Rectal smooth muscle tissue (tissue), 1 donor: ENCODE measurements around the gene TCP11.
A peak's percentile ranks its signal among the peaks of the same experiment; 100 is the strongest.

ENCODE experiments used
- H3K27ac ChIP-seq: one replicate; pipeline ENCODE4 v1.7.0; 2013; ENCODE audit warnings: low read depth, low read length, inconsistent platforms
- H3K27me3 ChIP-seq: one replicate; pipeline ENCODE4 v1.7.0; 2013; ENCODE audit warnings: low read length; ENCODE audit not compliant: control insufficient read depth, insufficient read depth
- H3K36me3 ChIP-seq: one replicate; pipeline ENCODE4 v1.7.0; 2013; ENCODE audit warnings: low read length; ENCODE audit not compliant: control insufficient read depth, insufficient read depth
- H3K4me1 ChIP-seq: one replicate; pipeline ENCODE4 v1.7.0; 2013; ENCODE audit warnings: low read length; ENCODE audit not compliant: control insufficient read depth, insufficient read depth
- H3K4me3 ChIP-seq: one replicate; pipeline ENCODE4 v1.7.0; 2013; ENCODE audit warnings: low read length
- H3K9ac ChIP-seq: one replicate; pipeline ENCODE4 v1.7.0; 2013; ENCODE audit warnings: low read length

Gene TCP11

DNA sequence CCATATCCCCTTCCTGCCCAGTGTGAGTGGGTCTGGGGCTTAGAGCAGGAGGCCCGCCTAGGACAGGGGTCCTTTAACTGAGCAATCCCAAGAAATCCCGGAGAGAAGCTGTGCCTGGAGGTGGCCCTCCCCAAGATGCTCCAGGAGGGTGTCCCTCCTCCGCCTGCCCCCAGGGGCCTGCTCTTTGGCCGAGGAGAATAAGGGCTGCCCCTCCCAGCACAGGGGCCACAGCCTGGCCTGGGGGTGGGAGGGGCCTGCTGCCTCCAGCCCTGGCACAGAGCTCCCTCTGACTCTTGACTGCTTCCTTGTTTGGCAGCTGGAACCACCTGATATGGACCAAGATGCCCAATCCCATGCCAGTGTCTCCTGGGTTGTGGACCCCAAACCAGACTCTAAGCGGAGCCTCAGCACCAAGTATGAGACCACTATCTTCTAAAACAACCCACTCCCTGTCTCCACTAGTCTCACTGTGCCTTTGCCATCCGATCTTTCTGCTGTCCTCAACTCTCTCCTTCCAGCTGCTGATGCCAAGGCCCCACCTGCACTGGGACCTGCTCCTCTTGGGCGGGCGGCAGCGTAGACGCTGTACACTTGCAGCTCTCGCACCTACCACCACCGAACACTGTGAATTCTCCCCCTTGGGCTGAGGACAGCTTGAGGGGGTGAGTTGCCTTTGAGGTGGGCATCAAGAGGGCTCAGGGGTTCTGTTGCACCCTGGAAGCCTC, 54.3 kb downstream of the TCP11 start:
- Histone ChIP-seq H3K36me3 (peaks cover 55% of the 10 kb centered on the region), H3K4me1 (peaks cover 22% of the 10 kb centered on the region), H3K27ac (peak overlapping the region; percentile 28), H3K9ac (no peak overlapping the region), H3K4me3 (no peak overlapping the region), H3K27me3 (no peaks in the 10 kb centered on the region)

DNA sequence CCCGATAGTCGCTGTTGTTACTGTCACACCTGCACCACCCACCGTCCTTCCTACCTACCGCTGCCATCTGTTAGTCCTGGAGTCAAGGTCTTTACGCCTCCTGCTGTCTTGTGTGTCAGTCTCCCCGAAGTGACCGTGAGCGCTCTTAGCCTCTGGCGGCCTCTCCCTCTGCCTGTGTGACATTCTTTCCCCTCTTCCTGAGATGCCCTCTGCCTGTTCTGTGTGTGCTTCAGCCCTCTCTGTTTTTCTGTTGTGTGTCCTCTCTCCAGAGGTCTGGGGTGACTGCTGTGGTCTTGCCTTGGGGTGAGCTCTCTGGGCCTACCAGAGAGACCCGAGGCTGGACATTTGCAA, 54.9 kb downstream of the TCP11 start:
- Histone ChIP-seq H3K27ac (no peak overlapping the region), H3K27me3 (no peaks in the 10 kb centered on the region), H3K4me1 (peaks cover 18% of the 10 kb centered on the region), H3K36me3 (peaks cover 59% of the 10 kb centered on the region), H3K4me3 (no peak overlapping the region), H3K9ac (no peak overlapping the region)

DNA sequence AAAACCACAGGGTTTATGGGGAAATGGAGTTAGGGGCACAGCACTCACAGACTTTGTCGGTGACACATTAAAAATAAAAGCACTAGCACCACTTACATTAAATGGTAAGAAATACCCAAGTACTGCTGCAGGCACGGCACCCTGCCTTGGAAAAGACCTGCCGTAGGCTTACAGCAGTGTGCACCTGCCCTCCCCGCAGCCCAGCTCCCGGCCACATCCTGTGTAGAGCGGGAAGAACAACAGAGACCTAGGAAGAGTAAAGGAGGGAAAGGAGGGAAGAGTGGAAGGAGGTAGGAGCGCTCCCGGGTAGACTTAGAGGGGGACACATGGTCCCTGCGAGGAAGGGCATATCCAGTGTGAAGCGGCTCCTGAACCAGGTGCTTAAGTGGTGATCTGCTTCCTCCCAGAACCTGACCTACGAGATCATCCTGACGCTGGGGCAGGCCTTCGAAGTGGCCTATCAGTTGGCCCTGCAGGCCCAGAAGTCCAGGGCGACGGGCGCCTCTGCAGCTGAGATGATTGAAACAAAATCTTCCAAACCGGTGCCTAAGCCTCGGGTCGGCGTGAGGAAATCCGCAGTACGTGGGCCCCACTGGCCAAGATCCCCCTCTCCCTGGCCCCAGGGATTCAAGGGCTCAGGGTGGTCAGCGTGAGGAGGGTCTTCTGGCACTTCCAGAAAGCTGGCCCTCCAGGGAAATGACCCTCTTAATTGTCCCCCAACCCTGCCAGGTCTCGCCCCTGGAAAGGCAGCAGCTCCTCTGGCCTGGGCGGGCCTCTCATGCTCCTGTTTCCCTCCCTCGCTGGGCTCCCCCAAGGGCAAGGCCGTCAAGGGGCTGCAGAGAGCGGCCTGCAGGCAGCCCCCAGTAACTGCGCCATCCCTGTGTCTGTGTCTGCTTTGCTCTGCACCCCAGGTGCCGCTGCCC, 55.5 kb downstream of the TCP11 start:
- H3K27ac ChIP-seq: no peak overlapping the region
- peaks cover 63% of the 10 kb centered on the region for H3K36me3 ChIP-seq
- H3K4me3 ChIP-seq: no peak overlapping the region
- H3K9ac ChIP-seq: no peak overlapping the region
- no peaks in the 10 kb centered on the region for H3K27me3 ChIP-seq
- H3K4me1 ChIP-seq: peaks cover 14% of the 10 kb centered on the region

DNA sequence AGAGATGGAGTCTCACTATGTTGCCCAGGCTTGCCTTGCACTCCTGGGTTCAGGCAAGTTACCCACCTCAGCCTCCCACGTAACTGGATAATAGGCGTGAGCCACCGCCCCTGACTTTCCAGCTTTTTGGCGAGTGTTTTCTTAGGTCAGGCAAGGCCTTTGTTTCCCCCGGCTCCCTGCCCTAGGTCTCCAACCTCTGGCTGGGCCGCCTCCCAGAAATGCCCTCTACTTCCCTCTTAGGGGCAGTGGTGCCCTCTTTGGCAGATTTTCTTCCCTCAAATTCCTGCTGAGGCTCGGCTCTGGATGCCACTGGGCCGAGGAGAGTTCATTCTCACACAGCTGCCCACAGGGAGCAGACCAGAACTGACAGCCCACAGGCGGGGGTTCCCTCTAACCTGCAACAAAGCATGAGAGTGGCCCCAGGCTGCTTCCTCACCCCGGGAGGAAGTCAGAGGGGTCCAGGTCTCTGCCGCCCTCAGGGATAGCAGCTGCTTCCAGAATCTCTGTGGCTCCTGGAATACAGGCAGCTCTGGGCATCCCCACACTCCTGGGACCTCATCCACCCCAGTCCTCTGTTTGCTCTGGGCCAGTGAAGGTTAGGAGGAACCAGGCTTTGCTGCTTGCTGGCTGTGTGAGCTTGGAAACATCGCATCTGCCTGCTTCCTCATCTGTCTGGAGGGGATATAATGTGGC, 56.5 kb downstream of the TCP11 start:
- H3K4me3 ChIP-seq: no peak overlapping the region
- no peaks in the 10 kb centered on the region for H3K27me3 ChIP-seq
- peaks cover 9% of the 10 kb centered on the region for H3K4me1 ChIP-seq
- H3K27ac ChIP-seq: no peak overlapping the region
- H3K36me3 ChIP-seq: peaks cover 64% of the 10 kb centered on the region
- H3K9ac ChIP-seq: no peak overlapping the region

GRCh38 chr6:35084041-35084491, 57.1 kb downstream of the TCP11 start:
- Histone ChIP-seq H3K36me3 (peaks cover 70% of the 10 kb centered on the region), H3K27ac (peak overlapping the region; percentile 59), H3K4me3 (no peak overlapping the region), H3K4me1 (peaks cover 3% of the 10 kb centered on the region), H3K9ac (no peak overlapping the region), H3K27me3 (no peaks in the 10 kb centered on the region)

DNA sequence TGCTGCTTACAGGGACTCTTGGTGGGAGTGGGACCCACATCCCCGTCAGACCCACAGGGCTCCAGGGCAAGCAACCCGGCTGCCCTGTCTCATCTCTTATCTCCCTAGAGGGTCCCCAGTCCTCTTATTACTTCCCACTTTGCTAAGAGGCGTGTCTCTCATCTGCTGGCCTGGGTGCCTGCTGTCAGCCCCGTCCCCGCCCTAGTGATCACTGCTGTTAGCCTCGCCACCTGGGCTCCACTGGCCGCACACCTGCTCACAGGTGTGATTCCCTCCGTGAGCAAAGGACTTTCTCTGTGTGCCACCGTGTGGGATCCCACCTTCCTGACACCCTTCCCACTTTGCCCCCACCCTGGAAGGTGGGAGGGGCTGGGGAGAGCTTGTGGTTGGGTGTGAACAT, 57.6 kb downstream of the TCP11 start:
- Histone ChIP-seq H3K27me3 (no peaks in the 10 kb centered on the region), H3K27ac (peak overlapping the region; percentile 59), H3K9ac (no peak overlapping the region), H3K36me3 (peaks cover 71% of the 10 kb centered on the region), H3K4me3 (no peak overlapping the region), H3K4me1 (no peaks in the 10 kb centered on the region)

DNA sequence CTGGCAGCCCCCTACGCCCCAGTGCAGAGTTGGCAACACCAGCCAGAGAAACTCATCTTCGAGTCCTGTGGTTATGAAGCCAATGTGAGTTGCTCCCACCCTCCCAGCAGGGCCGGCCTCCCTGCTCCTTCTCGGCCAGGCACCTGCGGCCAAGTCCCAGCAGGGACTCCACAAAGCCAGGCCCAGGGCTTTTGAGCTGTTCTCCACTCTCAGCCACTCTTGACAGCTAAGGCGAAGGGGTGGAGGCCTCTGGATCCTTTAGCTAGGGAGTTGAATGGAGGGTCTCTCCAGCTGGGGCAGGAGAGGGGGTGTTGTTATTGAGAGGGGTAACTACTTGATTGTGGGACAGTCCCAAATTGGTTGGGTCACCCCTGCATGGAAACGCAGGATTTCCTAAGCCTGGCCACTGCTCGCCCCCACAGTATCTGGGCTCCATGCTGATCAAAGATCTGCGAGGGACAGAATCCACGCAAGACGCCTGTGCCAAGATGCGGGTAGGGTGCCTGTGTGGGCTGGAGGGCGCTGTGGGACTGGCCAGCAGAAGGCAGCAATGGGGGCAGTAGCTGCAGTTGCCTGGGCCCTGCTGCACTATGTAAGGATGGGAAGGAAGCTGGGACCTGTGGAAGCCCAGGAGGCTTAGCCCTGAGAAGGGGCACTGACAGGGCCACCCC, 58.3 kb downstream of the TCP11 start:
- no peaks in the 10 kb centered on the region for H3K4me1 ChIP-seq
- H3K36me3 ChIP-seq: peaks cover 71% of the 10 kb centered on the region
- no peak overlapping the region for H3K9ac ChIP-seq
- H3K4me3 ChIP-seq: no peak overlapping the region
- H3K27me3 ChIP-seq: no peaks in the 10 kb centered on the region
- H3K27ac ChIP-seq: no peak overlapping the region

DNA sequence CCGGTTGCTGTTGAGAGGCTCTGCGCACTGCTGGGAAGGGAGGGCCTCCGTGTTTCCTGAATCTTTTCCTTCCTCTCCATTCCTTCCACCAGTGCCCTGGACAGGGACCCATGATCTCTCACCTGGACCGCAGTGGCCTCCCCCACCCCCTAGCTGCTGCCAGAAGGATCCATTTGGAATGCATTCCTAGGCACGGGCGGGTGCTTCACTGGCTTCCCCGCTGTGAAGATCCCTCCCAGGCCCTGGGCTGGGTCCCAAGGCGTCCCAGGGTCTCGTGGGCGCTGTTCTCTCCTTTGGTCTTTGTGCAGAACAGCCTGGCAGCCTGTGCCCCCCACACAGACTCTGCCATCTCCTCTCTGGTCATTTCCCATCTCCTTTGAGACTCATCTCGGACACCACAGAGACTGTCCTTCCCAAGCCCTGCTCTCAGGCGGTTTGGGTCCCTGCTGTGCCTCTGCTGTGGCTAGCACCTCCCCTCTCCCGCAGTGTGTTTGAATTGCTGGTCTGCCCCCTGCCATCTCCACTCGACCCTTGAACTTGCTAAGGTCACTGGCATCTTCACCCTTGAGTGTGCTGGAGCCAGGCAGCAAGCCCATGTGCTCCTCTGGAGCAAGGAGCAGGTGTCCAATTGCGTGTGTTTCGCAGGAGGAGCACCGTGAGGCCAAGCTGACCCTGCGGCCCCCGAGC, 59.0 kb downstream of the TCP11 start:
- no peak overlapping the region for H3K4me3 ChIP-seq
- H3K27me3 ChIP-seq: no peaks in the 10 kb centered on the region
- H3K27ac ChIP-seq: peak overlapping the region; percentile 44
- no peak overlapping the region for H3K9ac ChIP-seq
- no peaks in the 10 kb centered on the region for H3K4me1 ChIP-seq
- peaks cover 71% of the 10 kb centered on the region for H3K36me3 ChIP-seq

- no peak overlapping the region for H3K9ac ChIP-seq
- H3K4me1 ChIP-seq: no peaks in the 10 kb centered on the region
- H3K27me3 ChIP-seq: no peaks in the 10 kb centered on the region
- peak overlapping the region; percentile 44 for H3K27ac ChIP-seq
- no peak overlapping the region for H3K4me3 ChIP-seq
- H3K36me3 ChIP-seq: peaks cover 69% of the 10 kb centered on the region
Observed at GRCh38 chr6:35081426-35081851, 59.7 kb downstream of the TCP11 start.

GRCh38 chr6:35080821-35081425, 60.2 kb downstream of the TCP11 start:
- peaks cover 66% of the 10 kb centered on the region for H3K36me3 ChIP-seq

GRCh38 chr6:35080016-35080680, 61.0 kb downstream of the TCP11 start:
- no peak overlapping the region for H3K27ac ChIP-seq
- H3K4me3 ChIP-seq: no peak overlapping the region
- no peak overlapping the region for H3K9ac ChIP-seq
- peaks cover 60% of the 10 kb centered on the region for H3K36me3 ChIP-seq
- H3K27me3 ChIP-seq: no peaks in the 10 kb centered on the region
- H3K4me1 ChIP-seq: no peaks in the 10 kb centered on the region

More at GRCh38 chr6:35080821-35081425, 60.2 kb downstream of the TCP11 start:
- H3K27me3 ChIP-seq: no peaks in the 10 kb centered on the region
- H3K27ac ChIP-seq: peak overlapping the region; percentile 44
- no peak overlapping the region for H3K4me3 ChIP-seq
- no peaks in the 10 kb centered on the region for H3K4me1 ChIP-seq
- H3K9ac ChIP-seq: no peak overlapping the region
